HG02610 (cell line): ENCODE measurements around the gene EP300.
"Not testable (repeated sequence)": the region's sequence is repeated elsewhere in the genome, so short reads cannot be mapped to it uniquely, and the experiment has no call there.

ENCODE experiments used
- ATAC-seq: cut with Tn5 transposase; IDR thresholded peaks from one replicate; pipeline ENCODE4 v1.9.1; 2021; ENCODE audit warnings: mild to moderate bottlenecking, moderate library complexity; ENCODE audit not compliant: unreplicated experiment

EP300 gene

GRCh38 chr22:41092023-41092817 lies at the start of gene EP300:
Gene EP300, plus strand, starts transcription at chr22:41092592. Its CDS starts 413 bp downstream, at chr22:41093005.
- peak; percentile 37 for ATAC-seq

- no peak for ATAC-seq
Measured at GRCh38 chr22:41043722-41044121, 48.7 kb upstream of the EP300 start.

DNA sequence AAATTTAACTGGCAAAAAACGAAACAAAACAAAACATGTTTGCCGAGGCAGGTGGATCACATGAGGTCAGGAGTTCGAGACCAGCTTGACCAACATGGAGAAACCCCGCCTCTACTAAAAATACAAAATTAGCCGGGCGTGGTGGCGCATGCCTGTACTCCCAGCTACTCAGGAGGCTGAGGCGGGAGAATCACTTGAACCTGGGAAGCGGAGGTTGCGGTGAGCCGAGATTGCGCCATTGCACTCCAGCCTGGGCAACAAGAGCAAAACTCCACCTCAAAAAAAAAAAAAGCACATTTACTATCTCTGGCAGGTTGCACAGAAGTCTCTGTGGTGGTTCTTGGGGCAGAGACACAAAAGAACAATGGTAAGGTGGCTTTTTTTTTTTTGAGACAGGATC lies 46.8 kb upstream of the EP300 start:
- not testable (repeated sequence) for ATAC-seq

GRCh38 chr22:41047801-41048211 lies 44.6 kb upstream of the EP300 start:
- ATAC-seq = no peak

GRCh38 chr22:41048345-41048744 lies 44.0 kb upstream of the EP300 start:
- ATAC-seq = not testable (repeated sequence)

- ATAC-seq = no peak
Measured at GRCh38 chr22:41048791-41049717, 43.3 kb upstream of the EP300 start.

DNA sequence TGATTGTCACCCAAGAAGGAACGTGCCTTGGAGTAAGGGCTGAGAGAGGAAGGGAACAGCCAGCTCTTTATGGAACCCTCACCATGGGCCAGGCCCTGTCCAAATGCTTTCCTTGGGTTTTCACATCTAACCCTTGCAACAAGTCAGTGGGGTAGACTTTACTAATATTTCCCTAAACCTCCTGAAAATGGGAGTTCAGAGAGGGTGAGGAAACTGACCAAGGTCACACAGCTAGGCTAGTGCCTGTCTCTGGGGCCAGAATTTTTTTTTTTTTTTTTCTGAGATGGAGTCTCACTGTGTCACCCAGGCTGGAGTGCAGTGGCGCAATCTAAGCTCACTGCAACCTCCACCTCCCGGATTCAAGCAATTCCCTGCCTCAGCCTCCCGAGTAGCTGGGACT lies 42.6 kb upstream of the EP300 start:
- not testable (repeated sequence) for ATAC-seq

GRCh38 chr22:41050883-41051282 lies 41.5 kb upstream of the EP300 start:
- ATAC-seq = no peak

DNA sequence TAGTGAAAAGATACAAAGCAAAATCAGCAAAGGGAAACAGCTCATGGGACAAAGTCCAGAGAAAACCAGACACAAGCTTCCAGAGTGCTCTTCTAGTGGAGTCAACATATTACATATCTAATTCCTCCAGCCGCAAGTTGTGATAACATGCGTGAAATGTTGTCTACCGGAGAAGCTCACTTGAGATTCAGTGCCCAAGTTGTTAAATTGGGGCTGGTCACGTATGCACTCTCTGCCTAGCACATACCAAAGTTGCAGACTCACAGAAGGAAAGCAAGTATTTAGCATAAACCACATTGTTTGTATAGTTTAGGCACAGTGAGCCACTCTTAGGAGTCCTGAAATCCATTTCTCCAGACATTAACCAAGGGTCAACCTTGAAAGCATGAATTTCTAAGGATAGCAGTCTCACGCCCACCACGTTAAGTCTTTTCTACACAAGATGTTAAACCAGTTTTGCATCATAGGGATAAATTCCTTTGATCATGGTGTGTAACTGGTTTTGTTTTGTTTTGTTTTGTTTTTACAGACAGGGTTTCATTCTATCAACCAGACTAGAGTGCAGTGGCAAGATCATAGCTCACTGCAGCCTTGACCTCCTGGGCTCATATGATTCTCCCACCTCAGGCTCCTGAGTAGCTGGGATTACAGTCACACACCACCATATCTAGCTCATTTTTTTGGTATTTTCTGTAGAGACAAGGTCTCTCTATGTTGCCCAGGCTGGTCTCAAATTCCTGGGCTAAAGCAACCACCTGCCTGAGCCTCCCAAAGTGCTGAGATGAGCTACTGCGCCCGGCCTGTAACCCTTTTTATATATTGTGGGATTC lies 39.5 kb upstream of the EP300 start:
- ATAC-seq = no peak

DNA sequence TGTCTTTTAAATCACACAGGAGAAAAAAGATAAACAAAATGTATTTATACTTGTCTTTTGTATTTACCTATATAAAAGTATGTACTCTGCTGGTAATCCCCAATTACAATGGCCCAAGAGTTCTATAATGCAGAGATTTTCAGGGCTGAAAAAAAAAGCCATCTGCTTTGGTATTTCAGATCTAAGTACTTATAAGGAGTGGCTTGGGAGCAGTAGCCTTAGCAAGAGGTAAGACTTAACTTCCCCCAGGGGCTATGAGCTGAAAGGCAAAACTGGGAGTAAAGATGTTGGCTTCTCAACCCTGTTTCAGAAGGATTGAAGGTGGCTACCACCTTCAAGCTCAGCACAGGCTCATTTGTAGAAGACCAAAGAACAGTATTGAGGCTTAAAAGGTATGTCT lies 35.3 kb upstream of the EP300 start:
- ATAC-seq = no peak

GRCh38 chr22:41062146-41062545 lies 30.2 kb upstream of the EP300 start:
- no peak for ATAC-seq

GRCh38 chr22:41064326-41064725 lies 28.1 kb upstream of the EP300 start:
- ATAC-seq = not testable (repeated sequence)

- ATAC-seq = not testable (repeated sequence)
Measured at GRCh38 chr22:41066341-41066740, 26.1 kb upstream of the EP300 start.

- not testable (repeated sequence) for ATAC-seq
Measured at GRCh38 chr22:41067968-41068367, 24.4 kb upstream of the EP300 start.

- no peak for ATAC-seq
Measured at GRCh38 chr22:41070665-41071331, 21.6 kb upstream of the EP300 start.

DNA sequence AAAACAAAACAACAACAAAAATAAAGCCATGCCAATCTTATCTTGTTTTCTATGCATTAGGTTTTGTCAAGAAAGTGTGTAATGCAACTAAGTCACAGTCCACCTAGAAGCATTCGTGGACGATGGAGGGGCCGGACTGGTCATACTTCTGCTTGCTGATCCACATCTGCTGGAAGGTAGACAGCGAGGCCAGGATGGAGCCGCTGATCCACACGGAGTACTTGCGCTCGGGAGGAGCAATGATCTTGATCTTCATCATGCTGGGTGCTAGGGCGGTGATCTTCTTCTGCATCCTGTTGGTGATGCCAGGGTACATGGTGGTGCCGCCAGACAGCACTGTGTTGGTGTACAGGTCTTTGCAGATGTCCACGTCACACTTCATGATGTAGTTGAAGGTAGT lies 18.3 kb upstream of the EP300 start:
- no peak for ATAC-seq

- no peak for ATAC-seq
Measured at GRCh38 chr22:41074466-41074865, 17.9 kb upstream of the EP300 start.

- no peak for ATAC-seq
Measured at GRCh38 chr22:41074941-41075710, 17.3 kb upstream of the EP300 start.

- no peak for ATAC-seq
Measured at GRCh38 chr22:41075946-41076345, 16.4 kb upstream of the EP300 start.

- ATAC-seq = no peak
Measured at GRCh38 chr22:41076857-41077256, 15.5 kb upstream of the EP300 start.
